GM19099 (cell line): ENCODE data around the gene ATOX1.
A peak's percentile ranks its signal among the peaks of the same experiment; 100 is the strongest.

Experiments used
- POLR2A ChIP-seq: IDR thresholded peaks from 3 replicates; pipeline ENCODE4 v1.6.1; 2011; ENCODE audit warnings: low read depth; ENCODE audit not compliant: insufficient read length; ENCODE audit errors: extremely low read depth

ATOX1 gene

DNA sequence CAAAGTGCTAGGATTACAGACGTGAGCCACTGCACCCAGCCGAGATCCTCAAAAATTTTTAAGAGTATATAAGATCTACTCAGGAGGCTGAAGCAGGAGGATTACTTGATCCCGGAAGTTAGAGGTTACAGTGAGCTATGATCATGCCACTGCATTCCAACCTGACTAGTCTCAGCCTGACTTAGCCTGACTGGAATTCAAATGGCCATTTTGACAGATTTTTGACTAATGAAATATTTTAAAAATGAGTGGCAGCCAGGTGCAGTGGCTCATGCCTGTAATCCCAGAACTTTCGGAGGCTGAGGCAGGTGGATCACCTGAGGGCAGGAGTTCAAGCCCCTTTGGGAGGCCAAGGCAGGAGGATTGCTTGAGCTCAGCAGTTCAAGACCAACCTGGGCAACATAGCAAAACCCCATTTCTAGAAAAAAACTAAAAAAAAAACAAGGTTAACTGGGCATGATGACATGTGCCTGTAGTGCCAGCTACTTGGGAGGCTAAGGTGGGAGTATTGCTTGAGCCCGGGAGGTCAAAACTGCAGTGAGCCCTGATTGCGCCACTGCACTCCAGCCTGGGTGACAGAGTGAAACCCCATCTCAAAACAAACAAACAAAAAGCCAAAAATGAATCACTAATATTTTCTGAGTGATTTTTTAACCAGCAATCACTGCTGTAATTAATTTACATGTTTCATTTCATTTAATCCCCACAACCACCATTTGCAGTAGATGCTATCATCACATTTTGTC lies 16.6 kb downstream of the ATOX1 start:
- TF ChIP-seq POLR2A: no peak

DNA sequence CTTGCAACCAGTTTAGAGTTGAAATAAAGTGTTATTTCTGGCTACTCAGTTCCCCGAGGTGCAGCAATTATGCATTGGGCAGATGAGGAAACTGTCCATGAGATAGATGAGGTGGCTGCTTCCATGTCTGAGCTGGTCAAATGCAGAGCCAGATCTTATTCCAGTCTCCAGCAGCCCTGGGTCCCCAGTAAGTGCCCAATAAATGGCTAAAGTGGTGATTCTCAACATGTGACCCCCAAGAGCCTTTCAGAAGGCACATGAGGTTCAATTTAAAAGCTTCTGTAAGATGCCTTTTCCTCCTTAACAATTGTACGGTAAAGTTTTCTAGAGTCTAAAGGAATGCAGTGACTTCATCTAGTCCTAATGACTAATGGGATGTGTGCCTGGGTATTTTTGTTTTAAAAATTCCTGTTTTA lies 17.5 kb downstream of the ATOX1 start:
- no peak for TF ChIP-seq POLR2A

- TF ChIP-seq POLR2A: no peak
Measured at GRCh38 chr5:151740336-151740942, 18.0 kb downstream of the ATOX1 start.

GRCh38 chr5:151739939-151740335 lies 18.5 kb downstream of the ATOX1 start:
- no peak for TF ChIP-seq POLR2A

DNA sequence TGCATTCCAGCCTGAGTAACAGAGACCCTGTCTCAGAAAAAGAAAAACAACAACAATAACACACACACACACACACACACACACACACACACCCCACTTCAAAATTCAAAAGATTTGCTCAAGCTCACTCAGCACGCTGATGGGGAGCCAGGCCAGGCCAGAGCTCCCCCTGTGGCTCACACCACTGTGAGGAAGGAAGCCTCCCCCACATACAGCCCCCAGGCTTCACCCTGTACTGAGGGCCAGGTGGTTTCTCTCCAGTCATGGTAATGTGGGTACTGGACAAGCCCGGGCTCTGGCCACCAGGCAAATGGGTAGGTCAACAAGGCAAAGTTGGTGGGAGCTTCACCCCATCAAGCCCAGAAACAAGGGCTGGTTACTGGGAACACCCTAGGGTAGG lies 19.0 kb downstream of the ATOX1 start:
- TF ChIP-seq POLR2A: no peak

GRCh38 chr5:151738125-151738848 lies 20.1 kb downstream of the ATOX1 start:
- no peak for TF ChIP-seq POLR2A

GRCh38 chr5:151737431-151737830 lies 21.0 kb downstream of the ATOX1 start:
- no peak for TF ChIP-seq POLR2A

GRCh38 chr5:151735646-151736045 lies 22.8 kb downstream of the ATOX1 start:
- no peak for TF ChIP-seq POLR2A

- TF ChIP-seq POLR2A: no peak
Measured at GRCh38 chr5:151734064-151734408, 24.4 kb downstream of the ATOX1 start.

- TF ChIP-seq POLR2A: no peak
Measured at GRCh38 chr5:151733358-151734063, 24.9 kb downstream of the ATOX1 start.

GRCh38 chr5:151730381-151730780 lies 28.1 kb downstream of the ATOX1 start:
- no peak for TF ChIP-seq POLR2A

GRCh38 chr5:151724360-151724759 lies 34.1 kb downstream of the ATOX1 start:
- TF ChIP-seq POLR2A: no peak

DNA sequence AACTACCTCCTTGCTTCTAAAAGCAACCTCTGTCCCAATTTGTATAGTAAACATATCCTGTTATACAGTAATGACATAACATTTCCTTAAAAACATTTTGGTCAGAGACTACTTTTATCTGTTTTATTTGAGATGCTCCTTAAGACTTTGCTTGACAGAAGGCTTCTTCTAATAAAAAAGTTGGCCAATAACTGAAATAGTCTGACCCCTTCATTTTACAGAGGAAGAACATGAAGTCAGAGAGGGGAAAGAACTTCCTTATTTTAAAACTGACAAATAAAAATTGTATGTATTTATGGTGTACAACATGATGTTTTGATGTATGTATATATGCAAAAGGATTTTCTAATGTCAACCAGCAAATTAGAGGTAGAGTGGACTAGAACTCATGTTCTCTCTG lies 35.9 kb downstream of the ATOX1 start:
- no peak for TF ChIP-seq POLR2A

DNA sequence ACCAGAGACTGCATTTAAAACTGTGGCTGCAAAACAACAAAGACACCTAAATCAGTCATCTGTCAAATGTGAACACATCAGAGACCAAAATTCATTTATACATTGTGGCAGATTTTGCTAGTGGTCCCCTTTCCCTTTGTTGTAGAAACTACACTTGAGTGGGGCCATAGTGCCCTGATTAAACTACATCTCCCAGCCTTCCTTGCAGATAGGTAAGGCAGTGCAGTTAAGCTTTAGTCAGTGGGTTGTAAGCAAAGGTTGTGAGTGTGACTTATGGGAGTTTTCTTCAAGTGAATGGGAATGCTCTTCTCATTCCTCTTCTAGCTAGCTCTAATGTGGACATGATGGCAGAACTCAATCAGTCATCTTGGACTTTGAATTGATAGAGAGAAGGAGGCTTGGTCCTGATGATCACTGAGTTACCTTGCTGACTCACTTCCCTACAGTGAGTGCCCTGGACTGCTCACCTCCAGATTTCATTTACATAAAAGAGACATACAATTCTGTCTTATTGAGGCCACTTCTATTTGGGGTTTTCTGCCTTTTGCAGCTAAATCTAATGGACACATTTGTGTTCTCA lies 36.5 kb downstream of the ATOX1 start:
- TF ChIP-seq POLR2A: peak; percentile 13

GRCh38 chr5:151721087-151721646 lies 37.3 kb downstream of the ATOX1 start:
- TF ChIP-seq POLR2A: peak; percentile 12

GRCh38 chr5:151720215-151720614 lies 38.2 kb downstream of the ATOX1 start:
- no peak for TF ChIP-seq POLR2A
